GM12878 (cell line): Measurements from ENCODE around the gene MPZL1. TPM values are rescaled to one million over a fixed set of nuclear protein-coding genes. Genes with fewer than 3 reads are reported as not detected.

Experiments
- ATF7 ChIP-seq: fragments of 450-650 bp; IDR thresholded peaks from 2 replicates; pipeline ENCODE4 v1.6.1; 2016; ENCODE audit warnings: low read depth, mild to moderate bottlenecking
- BHLHE40 ChIP-seq, 2 experiments: fragments of 450-650 bp in 1 of 2; IDR thresholded peaks; 2 replicates each; pipeline ENCODE4 v1.6.1; 2011 to 2017; ENCODE audit warnings: low read depth in 2 of 2, borderline replicate concordance in 1 of 2, improper control_type of control experiment in 1 of 2, low read length in 1 of 2, mild to moderate bottlenecking in 1 of 2
- CBFB ChIP-seq: IDR thresholded peaks from 2 replicates; pipeline ENCODE4 v1.6.1; 2016; ENCODE audit warnings: antibody characterized with exemption, low read depth
- CBX3 ChIP-seq: fragments of 200-600 bp; sonication (generic); IDR thresholded peaks from 2 replicates; pipeline ENCODE4 v1.6.1; 2016; ENCODE audit warnings: low read depth, borderline replicate concordance
- CREB1 ChIP-seq: IDR thresholded peaks from 2 replicates; pipeline ENCODE4 v1.6.1; 2012; ENCODE audit warnings: low read depth, mild to moderate bottlenecking, inconsistent platforms
- GABPA ChIP-seq: IDR thresholded peaks from 2 replicates; pipeline ENCODE4 v1.6.1; 2014; ENCODE audit warnings: antibody characterized with exemption, low read depth, mild to moderate bottlenecking, inconsistent platforms
- HCFC1 ChIP-seq: fragments of 150-350 bp; IDR thresholded peaks from 2 replicates; pipeline ENCODE4 v1.6.1; 2014; ENCODE audit warnings: low read length
- MYC ChIP-seq: IDR thresholded peaks from 2 replicates; pipeline ENCODE4 v1.6.1; 2011; ENCODE audit warnings: mild to moderate bottlenecking, low read length, moderate library complexity, inconsistent platforms; ENCODE audit not compliant: insufficient read depth, insufficient replicate concordance, insufficient read length, severe bottlenecking
- NFXL1 ChIP-seq: fragments of 450-650 bp; IDR thresholded peaks from 2 replicates; pipeline ENCODE4 v1.6.1; 2017; ENCODE audit warnings: antibody characterized with exemption, mild to moderate bottlenecking, borderline replicate concordance
- POU2F2 ChIP-seq: IDR thresholded peaks from 3 replicates; pipeline ENCODE4 v1.6.1; 2011; ENCODE audit warnings: low read depth, mild to moderate bottlenecking, low read length, borderline replicate concordance
- REST ChIP-seq: IDR thresholded peaks from 2 replicates; pipeline ENCODE4 v1.6.1; 2012; ENCODE audit warnings: mild to moderate bottlenecking, low read depth, low read length
- SMARCA5 ChIP-seq: fragments of 450-650 bp; IDR thresholded peaks from 2 replicates; pipeline ENCODE4 v1.6.1; 2017; ENCODE audit warnings: mild to moderate bottlenecking
- SPI1 ChIP-seq: IDR thresholded peaks from 2 replicates; pipeline ENCODE4 v1.6.1; 2011; ENCODE audit warnings: low read depth, mild to moderate bottlenecking, low read length, moderate library complexity, borderline replicate concordance; ENCODE audit not compliant: insufficient read depth
- STAT1 ChIP-seq: fragments of 450-650 bp; conservative IDR thresholded peaks from 2 replicates; pipeline ENCODE4 v1.6.1; 2014; ENCODE audit warnings: antibody characterized with exemption, mild to moderate bottlenecking
- USF1 ChIP-seq: IDR thresholded peaks from 2 replicates; pipeline ENCODE4 v1.6.1; 2011; ENCODE audit warnings: borderline replicate concordance, low read depth, mild to moderate bottlenecking, moderate library complexity, mixed read lengths, low read length; ENCODE audit not compliant: insufficient read depth; ENCODE audit errors: extremely low read length
- ZNF217 ChIP-seq: fragments of 450-650 bp; IDR thresholded peaks from 2 replicates; pipeline ENCODE4 v1.6.1; 2017; ENCODE audit warnings: antibody characterized with exemption, mild to moderate bottlenecking
- polyA plus RNA-seq, 11 experiments: library from polyadenylated mRNA; depleted of rRNA in 4 of 11; unstranded in 6 of 11; stranded (reverse) in 5 of 11; fragments of >200 nt; fragmentation: Nextera tagmentation in 4 of 11; fragmentation: Illumina TruSeq in 1 of 11; extraction: Ambion mirVana in 4 of 11; extraction: Trizol in 1 of 11; gene quantifications; 1 replicate in 1 of 11; 2 replicates in 10 of 11; pipeline versions ENCODE4 v1.2.1 to v1.2.3, GENCODE V29; 2011 to 2016; ENCODE audit warnings: inconsistent platforms in 2 of 11, missing spikeins in 2 of 11, low read depth in 1 of 11
- total RNA-seq, 4 experiments: library from RNA; depleted of rRNA in 3 of 4; stranded (reverse); fragments of >200 nt in 3 of 4; fragmentation: Illumina TruSeq in 1 of 4; extraction: Trizol in 1 of 4; gene quantifications; 2 replicates each; pipeline versions ENCODE4 v1.2.1 to v1.2.3, GENCODE V29; 2013 to 2021
- TF ChIP-seq, protein P1 (sequence below), 3 experiments: IDR thresholded peaks in 2 of 3; conservative IDR thresholded peaks in 1 of 3; 2 replicates each; pipeline ENCODE4 v1.5.1; 2011; ENCODE audit warnings: low read depth in 3 of 3, low read length in 3 of 3, mild to moderate bottlenecking in 3 of 3, control low read depth in 2 of 3, moderate library complexity in 2 of 3, inconsistent platforms in 1 of 3, mixed read lengths in 1 of 3; ENCODE audit not compliant: control insufficient read depth in 2 of 3, insufficient read depth in 1 of 3; ENCODE audit errors: extremely low read depth in 1 of 3
- TF ChIP-seq, protein P2 (sequence below): fragments of 450-650 bp; IDR thresholded peaks from 2 replicates; pipeline ENCODE4 v1.6.1; 2017; ENCODE audit warnings: antibody characterized with exemption, mild to moderate bottlenecking, moderate library complexity
- TF ChIP-seq, protein P3 (sequence below): IDR thresholded peaks from 2 replicates; pipeline ENCODE4 v1.6.1; 2011; ENCODE audit warnings: low read depth, low read length, improper control_type of control experiment, borderline replicate concordance

Gene MPZL1
- total and polyA plus RNA-seq, 10 of the 15 experiments (the other 5 are each of a cell fraction or from before 2014, with no cell fraction given): 9.8 to 60.9 (median 45.9) TPM

- no peak for TF ChIP-seq REST
- 0 out of 4 replicates have a peak, but pooled peaks of 1 of the 2 experiments have one; percentile 11 for TF ChIP-seq BHLHE40 (IDR thresholded peaks at IDR 0.05; ENCODE audit: borderline replicate concordance in 1 of 2, low read depth in 2 of 2, low read length in 1 of 2)
- TF ChIP-seq, protein P1, sequence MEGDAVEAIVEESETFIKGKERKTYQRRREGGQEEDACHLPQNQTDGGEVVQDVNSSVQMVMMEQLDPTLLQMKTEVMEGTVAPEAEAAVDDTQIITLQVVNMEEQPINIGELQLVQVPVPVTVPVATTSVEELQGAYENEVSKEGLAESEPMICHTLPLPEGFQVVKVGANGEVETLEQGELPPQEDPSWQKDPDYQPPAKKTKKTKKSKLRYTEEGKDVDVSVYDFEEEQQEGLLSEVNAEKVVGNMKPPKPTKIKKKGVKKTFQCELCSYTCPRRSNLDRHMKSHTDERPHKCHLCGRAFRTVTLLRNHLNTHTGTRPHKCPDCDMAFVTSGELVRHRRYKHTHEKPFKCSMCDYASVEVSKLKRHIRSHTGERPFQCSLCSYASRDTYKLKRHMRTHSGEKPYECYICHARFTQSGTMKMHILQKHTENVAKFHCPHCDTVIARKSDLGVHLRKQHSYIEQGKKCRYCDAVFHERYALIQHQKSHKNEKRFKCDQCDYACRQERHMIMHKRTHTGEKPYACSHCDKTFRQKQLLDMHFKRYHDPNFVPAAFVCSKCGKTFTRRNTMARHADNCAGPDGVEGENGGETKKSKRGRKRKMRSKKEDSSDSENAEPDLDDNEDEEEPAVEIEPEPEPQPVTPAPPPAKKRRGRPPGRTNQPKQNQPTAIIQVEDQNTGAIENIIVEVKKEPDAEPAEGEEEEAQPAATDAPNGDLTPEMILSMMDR (IDR thresholded peaks at IDR 0.05 in 2 of 3, conservative IDR thresholded peaks at IDR 0.05 in 1 of 3; ENCODE audit: control insufficient read depth in 2 of 3, extremely low read depth in 1 of 3, insufficient read depth in 1 of 3, low read depth in 3 of 3, low read length in 3 of 3): peak in 2 of 3 experiments; percentile 26 to 45; a peak in 3 of 6 replicates
- no peak for TF ChIP-seq CBX3
- TF ChIP-seq ZNF217: no peak
- TF ChIP-seq CBFB: no peak
- TF ChIP-seq USF1: no peak
- TF ChIP-seq STAT1: no peak
- TF ChIP-seq GABPA: no peak
- TF ChIP-seq CREB1: 0 out of 2 replicates have a peak, but pooled peaks have one; percentile 5
- TF ChIP-seq, protein P2, sequence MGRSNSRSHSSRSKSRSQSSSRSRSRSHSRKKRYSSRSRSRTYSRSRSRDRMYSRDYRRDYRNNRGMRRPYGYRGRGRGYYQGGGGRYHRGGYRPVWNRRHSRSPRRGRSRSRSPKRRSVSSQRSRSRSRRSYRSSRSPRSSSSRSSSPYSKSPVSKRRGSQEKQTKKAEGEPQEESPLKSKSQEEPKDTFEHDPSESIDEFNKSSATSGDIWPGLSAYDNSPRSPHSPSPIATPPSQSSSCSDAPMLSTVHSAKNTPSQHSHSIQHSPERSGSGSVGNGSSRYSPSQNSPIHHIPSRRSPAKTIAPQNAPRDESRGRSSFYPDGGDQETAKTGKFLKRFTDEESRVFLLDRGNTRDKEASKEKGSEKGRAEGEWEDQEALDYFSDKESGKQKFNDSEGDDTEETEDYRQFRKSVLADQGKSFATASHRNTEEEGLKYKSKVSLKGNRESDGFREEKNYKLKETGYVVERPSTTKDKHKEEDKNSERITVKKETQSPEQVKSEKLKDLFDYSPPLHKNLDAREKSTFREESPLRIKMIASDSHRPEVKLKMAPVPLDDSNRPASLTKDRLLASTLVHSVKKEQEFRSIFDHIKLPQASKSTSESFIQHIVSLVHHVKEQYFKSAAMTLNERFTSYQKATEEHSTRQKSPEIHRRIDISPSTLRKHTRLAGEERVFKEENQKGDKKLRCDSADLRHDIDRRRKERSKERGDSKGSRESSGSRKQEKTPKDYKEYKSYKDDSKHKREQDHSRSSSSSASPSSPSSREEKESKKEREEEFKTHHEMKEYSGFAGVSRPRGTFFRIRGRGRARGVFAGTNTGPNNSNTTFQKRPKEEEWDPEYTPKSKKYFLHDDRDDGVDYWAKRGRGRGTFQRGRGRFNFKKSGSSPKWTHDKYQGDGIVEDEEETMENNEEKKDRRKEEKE: no peak
- TF ChIP-seq HCFC1: no peak
- no peak for TF ChIP-seq ATF7
- no peak for TF ChIP-seq SPI1
- TF ChIP-seq SMARCA5: no peak
- no peak for TF ChIP-seq MYC
- TF ChIP-seq, protein P3, sequence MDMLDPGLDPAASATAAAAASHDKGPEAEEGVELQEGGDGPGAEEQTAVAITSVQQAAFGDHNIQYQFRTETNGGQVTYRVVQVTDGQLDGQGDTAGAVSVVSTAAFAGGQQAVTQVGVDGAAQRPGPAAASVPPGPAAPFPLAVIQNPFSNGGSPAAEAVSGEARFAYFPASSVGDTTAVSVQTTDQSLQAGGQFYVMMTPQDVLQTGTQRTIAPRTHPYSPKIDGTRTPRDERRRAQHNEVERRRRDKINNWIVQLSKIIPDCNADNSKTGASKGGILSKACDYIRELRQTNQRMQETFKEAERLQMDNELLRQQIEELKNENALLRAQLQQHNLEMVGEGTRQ: no peak
- no peak for TF ChIP-seq POU2F2
- no peak for TF ChIP-seq NFXL1
Observed at GRCh38 chr1:167720965-167721616, 691 bp upstream of the MPZL1 start (continued).
